Skeletal muscle cell (primary cell): ENCODE measurements around the gene CMTM3.
"Not testable (repeated sequence)": the region's sequence is repeated elsewhere in the genome, so short reads cannot be mapped to it uniquely, and the experiment has no call there.

ENCODE experiments used
- DNase-seq: peaks from one replicate; pipeline ENCODE4 v3.0.0-alpha.2; 2010; ENCODE audit warnings: low read depth
- H3K4me3 ChIP-seq: 2 replicates; pipeline ENCODE4 v1.5.1; 2011; ENCODE audit warnings: low read depth, mild to moderate bottlenecking, control low read depth, low read length, moderate library complexity

Gene CMTM3

GRCh38 chr16:66652661-66653360, 48.3 kb downstream of the CMTM3 start:
- no peak overlapping the region for H3K4me3 ChIP-seq
- DNase-seq, result no peak

- H3K4me3 ChIP-seq, result no peak overlapping the region
- DNase-seq, result no peak
Measured at GRCh38 chr16:66653581-66654350, 49.3 kb downstream of the CMTM3 start.

- no peak overlapping the region for H3K4me3 ChIP-seq
- peak; percentile 49 for DNase-seq
Measured at GRCh38 chr16:66656547-66656946, 52.0 kb downstream of the CMTM3 start.

- DNase-seq, result no peak
- no peak overlapping the region for H3K4me3 ChIP-seq
Measured at GRCh38 chr16:66658143-66658859, 53.8 kb downstream of the CMTM3 start.

- no peak overlapping the region for H3K4me3 ChIP-seq
- DNase-seq, result no peak
Measured at GRCh38 chr16:66658860-66659190, 54.3 kb downstream of the CMTM3 start.

GRCh38 chr16:66660422-66661209, 56.1 kb downstream of the CMTM3 start:
- H3K4me3 ChIP-seq, result no peak overlapping the region
- peak; percentile 72 for DNase-seq

GRCh38 chr16:66661210-66661560, 56.7 kb downstream of the CMTM3 start:
- DNase-seq, result no peak
- no peak overlapping the region for H3K4me3 ChIP-seq

GRCh38 chr16:66661671-66662346, 57.3 kb downstream of the CMTM3 start:
- H3K4me3 ChIP-seq, result not testable (repeated sequence)

GRCh38 chr16:66662445-66663194, 58.1 kb downstream of the CMTM3 start:
- no peak overlapping the region for H3K4me3 ChIP-seq
- no peak for DNase-seq

More at GRCh38 chr16:66661671-66662346, 57.3 kb downstream of the CMTM3 start:
- DNase-seq, result not testable (repeated sequence)
